B cell (primary cell): ENCODE data around the gene TCF7. TPM values are rescaled to one million over a fixed set of nuclear protein-coding genes. Genes with fewer than 3 reads are reported as not detected.
A peak's percentile ranks its signal among the peaks of the same experiment; 100 is the strongest.

Source experiments
- ATAC-seq: fragments of 200-7000 bp; cut with Tn5 transposase; one replicate; pipeline ENCODE4 v1.10.0; 2021; ENCODE audit warnings: low read depth, mild to moderate bottlenecking, moderate number of reproducible peaks, moderate library complexity
- CTCF ChIA-PET: fragments of 350-600 bp; sonication (Branson Sonifier 250); formaldehyde crosslinking; loops from one replicate; lab custom pipeline; 2021; ENCODE audit warnings: antibody characterized with exemption, inconsistent platforms; lab: Charles Lee
- POLR2A ChIA-PET: fragments of 350-600 bp; sonication (Branson Sonifier 250); formaldehyde crosslinking; loops from one replicate; lab custom pipeline; 2021; ENCODE audit warnings: antibody characterized with exemption; lab: Charles Lee
- DNase-seq: peaks from one replicate; pipeline ENCODE4 v3.0.0; 2013
- H2AFZ ChIP-seq: 2 replicates; pipeline ENCODE4 v1.6.1; 2012; ENCODE audit warnings: mild to moderate bottlenecking, low read depth, low read length; ENCODE audit not compliant: insufficient read depth, poor library complexity, severe bottlenecking
- H3K27ac ChIP-seq, 2 donors: 1 replicate in 1 of 2; 2 replicates in 1 of 2; pipeline ENCODE4 v1.5.1; 2012 to 2013; ENCODE audit warnings: low read length in 2 of 2, mild to moderate bottlenecking in 2 of 2, moderate library complexity in 1 of 2
- H3K27me3 ChIP-seq, 4 experiments: fragments of 200-600 bp in 1 of 4; sonication (generic) in 1 of 4; replicated peaks in 1 of 4; 1 replicate in 2 of 4; 2 replicates in 2 of 4; pipeline versions ENCODE4 v1.6.1 to v1.7.0; 2013 to 2016; ENCODE audit warnings: low read length in 3 of 4, mild to moderate bottlenecking in 2 of 4, mixed read lengths in 1 of 4, moderate library complexity in 1 of 4; ENCODE audit not compliant: insufficient read depth in 4 of 4, control insufficient read depth in 3 of 4; ENCODE audit errors: control extremely low read depth in 1 of 4
- H3K36me3 ChIP-seq, 2 experiments: replicated peaks in 1 of 2; 1 replicate in 1 of 2; 2 replicates in 1 of 2; pipeline versions ENCODE4 v1.6.1 to v1.7.1; 2013; ENCODE audit warnings: low read length in 1 of 2; ENCODE audit not compliant: insufficient read depth in 2 of 2, control insufficient read depth in 1 of 2; ENCODE audit errors: control extremely low read depth in 1 of 2, extremely low read depth in 1 of 2
- H3K4me1 ChIP-seq, 2 donors: fragments of 200-600 bp in 1 of 2; sonication (generic) in 1 of 2; 1 replicate in 1 of 2; 2 replicates in 1 of 2; pipeline versions ENCODE4 v1.5.1 to v1.6.1; 2013 to 2017; ENCODE audit warnings: low read length in 2 of 2; ENCODE audit not compliant: control insufficient read depth in 2 of 2, insufficient read depth in 2 of 2
- H3K4me2 ChIP-seq: replicated peaks from 2 replicates; pipeline ENCODE3; 2012; ENCODE audit warnings: mild to moderate bottlenecking, low read depth, low read length; ENCODE audit not compliant: poor library complexity, severe bottlenecking
- H3K4me3 ChIP-seq, 5 experiments: fragments of 200-600 bp in 1 of 5; sonication (generic) in 1 of 5; 1 replicate in 3 of 5; 2 replicates in 2 of 5; pipeline versions ENCODE4 v1.5.1 to v1.7.0; 2011 to 2016; ENCODE audit warnings: low read length in 4 of 5, mild to moderate bottlenecking in 4 of 5, low read depth in 2 of 5, control low read depth in 1 of 5, moderate library complexity in 1 of 5; ENCODE audit not compliant: insufficient read depth in 1 of 5; ENCODE audit errors: control extremely low read depth in 1 of 5, extremely low read depth in 1 of 5
- H3K79me2 ChIP-seq: fragments of 200-600 bp; sonication (generic); one replicate; pipeline ENCODE4 v1.6.0; 2016; ENCODE audit warnings: low read length; ENCODE audit not compliant: control insufficient read depth, insufficient read depth
- H3K9ac ChIP-seq: fragments of 200-600 bp; sonication (generic); 2 replicates; pipeline ENCODE4 v1.6.1; 2017; ENCODE audit warnings: mild to moderate bottlenecking, low read length, moderate library complexity
- H3K9me3 ChIP-seq, 3 donors: one replicate each; pipeline versions ENCODE4 v1.6.1 to v1.7.1; 2013; ENCODE audit warnings: low read length in 2 of 3; ENCODE audit not compliant: control insufficient read depth in 2 of 3, insufficient read depth in 1 of 3; ENCODE audit errors: control extremely low read depth in 1 of 3
- H4K20me1 ChIP-seq: 2 replicates; pipeline ENCODE4 v1.6.0; 2012; ENCODE audit warnings: mild to moderate bottlenecking, low read length; ENCODE audit not compliant: insufficient read depth, control insufficient read depth, poor library complexity, severe bottlenecking
- H3K27ac Mint-ChIP-seq: one replicate; pipeline ENCODE4 v1.8.0; 2021; ENCODE audit warnings: mixed read lengths
- H3K27me3 Mint-ChIP-seq: one replicate; pipeline ENCODE4 v1.8.0; 2021; ENCODE audit warnings: mixed read lengths
- H3K4me1 Mint-ChIP-seq: one replicate; pipeline ENCODE4 v1.8.0; 2021; ENCODE audit warnings: mixed read lengths
- H3K4me3 Mint-ChIP-seq: one replicate; pipeline ENCODE4 v1.8.0; 2021; ENCODE audit warnings: mixed read lengths
- H3K9me3 Mint-ChIP-seq: one replicate; pipeline ENCODE4 v1.8.0; 2022; ENCODE audit warnings: mixed read lengths; ENCODE audit not compliant: insufficient read depth
- EZH2 ChIP-seq: IDR thresholded peaks from 2 replicates; pipeline ENCODE4 v1.6.1; 2012; ENCODE audit warnings: borderline replicate concordance, low read depth, mild to moderate bottlenecking, moderate library complexity, low read length; ENCODE audit not compliant: insufficient read depth, poor library complexity, severe bottlenecking
- WGBS: methylation state at CpG from one replicate; pipeline ENCODE4 v1.1.5; 2013; ENCODE audit warnings: missing lambda C conversion rate; ENCODE audit not compliant: insufficient coverage; 5-methylcytosine and 5-hydroxymethylcytosine counted together
- intact Hi-C: fragments of 100-400 bp; cut with micrococcal nuclease; formaldehyde crosslinking; loops from one replicate; pipeline ENCODE4 v1.10.0; 2022
- polyA plus RNA-seq: library from polyadenylated mRNA; depleted of rRNA; stranded (reverse); fragments of >200 nt; gene quantifications from 2 replicates; pipeline ENCODE4 v1.2.3, GENCODE V29; 2012
- total RNA-seq, 2 donors: library from RNA; stranded (reverse); fragments of 120-200 nt in 1 of 2; gene quantifications; 1 replicate in 1 of 2; 2 replicates in 1 of 2; pipeline versions ENCODE4 v1.2.3 to v1.2.4, GENCODE V29; 2013 to 2022
- TF ChIP-seq, protein P1 (sequence below): fragments of 200-600 bp; IDR thresholded peaks from one replicate; pipeline ENCODE4 v1.8.0; 2022; ENCODE audit warnings: antibody characterized with exemption, mild to moderate bottlenecking

Gene TCF7
- total and polyA plus RNA-seq, 2 donors (not counting 1 experiment from before 2014, with no cell fraction given) = 26.8 to 61.1 TPM

- TF ChIP-seq EZH2 = no peak
- TF ChIP-seq, protein P1, sequence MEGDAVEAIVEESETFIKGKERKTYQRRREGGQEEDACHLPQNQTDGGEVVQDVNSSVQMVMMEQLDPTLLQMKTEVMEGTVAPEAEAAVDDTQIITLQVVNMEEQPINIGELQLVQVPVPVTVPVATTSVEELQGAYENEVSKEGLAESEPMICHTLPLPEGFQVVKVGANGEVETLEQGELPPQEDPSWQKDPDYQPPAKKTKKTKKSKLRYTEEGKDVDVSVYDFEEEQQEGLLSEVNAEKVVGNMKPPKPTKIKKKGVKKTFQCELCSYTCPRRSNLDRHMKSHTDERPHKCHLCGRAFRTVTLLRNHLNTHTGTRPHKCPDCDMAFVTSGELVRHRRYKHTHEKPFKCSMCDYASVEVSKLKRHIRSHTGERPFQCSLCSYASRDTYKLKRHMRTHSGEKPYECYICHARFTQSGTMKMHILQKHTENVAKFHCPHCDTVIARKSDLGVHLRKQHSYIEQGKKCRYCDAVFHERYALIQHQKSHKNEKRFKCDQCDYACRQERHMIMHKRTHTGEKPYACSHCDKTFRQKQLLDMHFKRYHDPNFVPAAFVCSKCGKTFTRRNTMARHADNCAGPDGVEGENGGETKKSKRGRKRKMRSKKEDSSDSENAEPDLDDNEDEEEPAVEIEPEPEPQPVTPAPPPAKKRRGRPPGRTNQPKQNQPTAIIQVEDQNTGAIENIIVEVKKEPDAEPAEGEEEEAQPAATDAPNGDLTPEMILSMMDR = peak; percentile 39
- Histone ChIP-seq H3K27ac (peak overlapping the region; percentile 36 to 81), H3K36me3 (peaks cover 0 to 26% of the 10 kb centered on the region in 2 experiments), H3K27me3 (no peaks in the 10 kb centered on the region), H3K4me3 (no peak overlapping the region), H3K4me2 (peak overlapping the region; percentile 57), H2AFZ (no peak overlapping the region), H3K9ac (peak overlapping the region; percentile 25), H3K4me1 (peaks cover 21 to 61% of the 10 kb centered on the region in 2 donors), H3K9me3 (no peaks in the 10 kb centered on the region), H3K79me2 (peaks cover 29% of the 10 kb centered on the region), H4K20me1 (peaks cover 20% of the 10 kb centered on the region)
- intact Hi-C loops = loop anchor here (2.0 kb wide), 1 partner anchor 18 kb away; the partner anchor contains the start of gene TCF7
- 34% methylated on average over 16 of the region's 16 CpGs for WGBS
- ChIA-PET CTCF (interaction anchor here (0.9 to 25.7 kb wide), 4 partner anchors 9 to 93 kb away, joined by 3 to 644 read pairs (median 12); no protein-coding TSS in a partner anchor), POLR2A (interaction anchor here (2.0 kb wide), 1 partner anchor 18 kb away, joined by 4 read pairs; the partner anchor contains the start of gene TCF7)
- H3K9me3 Mint-ChIP-seq = no peaks in the 10 kb centered on the region
- H3K4me1 Mint-ChIP-seq = peaks cover 48% of the 10 kb centered on the region
- peak overlapping the region; percentile 64 for H3K4me3 Mint-ChIP-seq
- peak overlapping the region; percentile 89 for H3K27ac Mint-ChIP-seq
- DNase-seq (peak; percentile 85), ATAC-seq (peak; percentile 78)
- H3K27me3 Mint-ChIP-seq = no peaks in the 10 kb centered on the region
These were observed 18.1 kb downstream of the TCF7 start for GRCh38 chr5:134132372-134133187.
